Measurements from ENCODE around the gene CREBBP.

Gene CREBBP

GRCh38 chr16:3854750-3855541 is 25.6 kb downstream of the CREBBP start:
- no peak for DNase-seq

GRCh38 chr16:3850544-3850899 is 30.0 kb downstream of the CREBBP start:
- DNase-seq = no peak

GRCh38 chr16:3849751-3850543 is 30.6 kb downstream of the CREBBP start:
- DNase-seq = no peak

- no peak for DNase-seq
Measured at GRCh38 chr16:3846595-3847091, 33.9 kb downstream of the CREBBP start.

- no peak for DNase-seq
Measured at GRCh38 chr16:3846087-3846486, 34.4 kb downstream of the CREBBP start.

GRCh38 chr16:3842994-3843393 is 37.5 kb downstream of the CREBBP start:
- DNase-seq = no peak

- DNase-seq = no peak
Measured at GRCh38 chr16:3841729-3842508, 38.6 kb downstream of the CREBBP start.

- no peak for DNase-seq
Measured at GRCh38 chr16:3839402-3840184, 40.9 kb downstream of the CREBBP start.

GRCh38 chr16:3838600-3839401 is 41.7 kb downstream of the CREBBP start:
- DNase-seq = no peak

- no peak for DNase-seq
Measured at GRCh38 chr16:3837851-3838586, 42.5 kb downstream of the CREBBP start.

- DNase-seq = no peak
Measured at GRCh38 chr16:3836641-3837040, 43.9 kb downstream of the CREBBP start.

GRCh38 chr16:3835089-3835602 is 45.4 kb downstream of the CREBBP start:
- no peak for DNase-seq

- no peak for DNase-seq
Measured at GRCh38 chr16:3832668-3833067, 47.8 kb downstream of the CREBBP start.

- DNase-seq = no peak
Measured at GRCh38 chr16:3830625-3831254, 49.8 kb downstream of the CREBBP start.

- DNase-seq = no peak
Measured at GRCh38 chr16:3829631-3830536, 50.6 kb downstream of the CREBBP start.

- no peak for DNase-seq
Measured at GRCh38 chr16:3825940-3826339, 54.6 kb downstream of the CREBBP start.

- no peak for DNase-seq
Measured at GRCh38 chr16:3825103-3825502, 55.4 kb downstream of the CREBBP start.

GRCh38 chr16:3824121-3824795 is 56.3 kb downstream of the CREBBP start:
- no peak for DNase-seq
